ENCODE results near the gene ARHGAP26. TPM values are rescaled to one million over a fixed set of nuclear protein-coding genes. Genes with fewer than 3 reads are reported as not detected.
"Not testable (repeated sequence)": the region's sequence is repeated elsewhere in the genome, so short reads cannot be mapped to it uniquely, and the experiment has no call there.

ARHGAP26 gene
- total RNA-seq, 1 donor from 2014 or later: 15.1 TPM

DNA sequence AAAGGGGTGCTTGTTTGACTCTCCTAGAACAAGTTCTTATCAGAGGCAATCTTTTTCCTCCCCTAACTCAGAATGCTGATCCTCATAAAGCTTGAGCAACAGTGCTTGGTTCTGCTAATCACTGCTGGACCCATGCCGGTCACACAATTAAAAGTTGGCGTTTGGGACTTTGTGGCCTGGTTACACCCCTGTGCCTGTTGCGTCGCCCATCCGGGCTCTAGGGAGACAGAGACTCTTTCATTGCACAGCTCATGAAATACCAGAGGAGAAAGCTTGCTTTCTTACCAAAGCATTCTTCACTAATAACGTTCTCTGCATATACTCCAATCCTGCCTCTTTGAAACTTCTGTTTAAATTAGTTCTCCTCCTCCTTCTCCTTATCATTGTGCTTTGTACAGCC, 332.2 kb downstream of the ARHGAP26 start:
- intact Hi-C loops (cut with micrococcal nuclease): loop anchor here (1.0 to 10.0 kb wide), 5 partner anchors 12 to 502 kb away; no protein-coding TSS in a partner anchor
- H3K36me3 Mint-ChIP-seq (ENCODE audit: low read depth): peaks cover 18% of the 10 kb centered on the region
- H3K9me3 Mint-ChIP-seq: no peaks in the 10 kb centered on the region
- H3K27me3 Mint-ChIP-seq (ENCODE audit: low read depth): no peaks in the 10 kb centered on the region
- H3K4me3 Mint-ChIP-seq (ENCODE audit: low read depth): no peak overlapping the region
- H3K4me1 Mint-ChIP-seq (ENCODE audit: low read depth): peaks cover 54% of the 10 kb centered on the region
- no peak for DNase-seq (ENCODE audit: low spot score)
- H3K27ac Mint-ChIP-seq: peak overlapping the region; percentile 95

- intact Hi-C loops (cut with micrococcal nuclease): loop anchor here (10.0 kb wide), 1 partner anchor 499 kb away; no protein-coding TSS in a partner anchor
- peaks cover 16% of the 10 kb centered on the region for H3K36me3 Mint-ChIP-seq (ENCODE audit: low read depth)
- DNase-seq (ENCODE audit: low spot score): no peak
- H3K27ac Mint-ChIP-seq: no peak overlapping the region
- H3K9me3 Mint-ChIP-seq: no peaks in the 10 kb centered on the region
- peaks cover 53% of the 10 kb centered on the region for H3K4me1 Mint-ChIP-seq (ENCODE audit: low read depth)
- H3K4me3 Mint-ChIP-seq (ENCODE audit: low read depth): no peak overlapping the region
- no peaks in the 10 kb centered on the region for H3K27me3 Mint-ChIP-seq (ENCODE audit: low read depth)
Observed at GRCh38 chr5:143105216-143105905, 335.2 kb downstream of the ARHGAP26 start.

- DNase-seq (ENCODE audit: low spot score): no peak
- H3K4me3 Mint-ChIP-seq (ENCODE audit: low read depth): no peak overlapping the region
- H3K27ac Mint-ChIP-seq: no peak overlapping the region
- no peaks in the 10 kb centered on the region for H3K9me3 Mint-ChIP-seq
- intact Hi-C loops (cut with micrococcal nuclease): loop anchor here (10.0 kb wide), 1 partner anchor 499 kb away; no protein-coding TSS in a partner anchor
- peaks cover 9% of the 10 kb centered on the region for H3K36me3 Mint-ChIP-seq (ENCODE audit: low read depth)
- H3K27me3 Mint-ChIP-seq (ENCODE audit: low read depth): no peaks in the 10 kb centered on the region
- H3K4me1 Mint-ChIP-seq (ENCODE audit: low read depth): peaks cover 46% of the 10 kb centered on the region
Observed at GRCh38 chr5:143106174-143106573, 336.0 kb downstream of the ARHGAP26 start.

DNA sequence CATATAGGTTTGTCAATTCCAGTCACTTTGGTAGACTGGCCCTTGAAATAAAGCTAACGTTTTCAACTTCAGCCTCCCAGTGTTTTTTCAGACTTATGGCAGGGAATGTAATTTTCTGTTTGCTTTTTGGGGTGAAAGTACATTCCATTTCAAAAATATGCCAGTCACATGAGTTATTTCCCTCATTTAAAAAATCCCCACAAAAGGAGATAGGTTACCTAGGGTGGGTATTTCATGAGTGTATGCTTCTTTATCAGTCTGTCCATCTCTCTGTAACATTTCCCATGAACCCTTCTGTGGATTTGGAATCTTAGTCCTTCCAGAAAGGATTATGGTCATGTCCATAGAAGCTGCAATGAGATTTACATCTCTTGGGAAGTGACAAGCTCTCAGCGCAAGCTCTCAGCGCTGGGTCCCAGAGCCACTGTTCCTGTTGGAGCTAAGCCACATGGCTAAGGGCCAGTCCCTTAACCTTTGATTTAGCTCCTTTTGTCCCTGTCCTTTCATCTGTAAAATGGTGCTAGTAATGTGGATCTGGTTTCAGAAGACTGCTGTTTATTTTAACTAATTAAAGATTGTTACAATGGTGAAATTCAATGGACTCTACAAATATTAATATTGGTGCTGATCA, 338.4 kb downstream of the ARHGAP26 start:
- no peaks in the 10 kb centered on the region for H3K9me3 Mint-ChIP-seq
- intact Hi-C loops (cut with micrococcal nuclease): loop anchor here (10.0 kb wide), 1 partner anchor 496 kb away; no protein-coding TSS in a partner anchor
- H3K27me3 Mint-ChIP-seq (ENCODE audit: low read depth): no peaks in the 10 kb centered on the region
- peaks cover 30% of the 10 kb centered on the region for H3K4me1 Mint-ChIP-seq (ENCODE audit: low read depth)
- peaks cover 3% of the 10 kb centered on the region for H3K36me3 Mint-ChIP-seq (ENCODE audit: low read depth)
- no peak overlapping the region for H3K4me3 Mint-ChIP-seq (ENCODE audit: low read depth)
- H3K27ac Mint-ChIP-seq: no peak overlapping the region
- no peak for DNase-seq (ENCODE audit: low spot score)

DNA sequence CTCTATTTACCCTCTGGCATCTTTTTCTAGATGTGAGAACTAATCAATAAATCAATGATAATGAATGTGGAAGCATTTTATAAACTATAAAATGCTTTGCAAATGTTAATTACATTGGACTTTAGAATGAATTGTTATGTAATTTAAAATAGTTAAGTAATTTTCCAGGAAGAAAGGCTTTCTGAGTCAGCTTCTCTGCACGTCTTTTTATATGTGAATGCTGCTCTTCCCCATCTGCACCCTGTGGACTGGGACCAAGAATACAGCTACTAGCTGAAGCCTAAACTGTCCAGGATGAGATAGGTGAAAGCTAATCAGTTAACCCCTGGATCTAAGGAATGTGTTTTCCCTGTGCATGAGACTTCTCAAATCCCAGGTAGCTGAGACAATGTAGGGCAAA, 340.4 kb downstream of the ARHGAP26 start:
- H3K27ac Mint-ChIP-seq: no peak overlapping the region
- intact Hi-C loops (cut with micrococcal nuclease): no loop called here
- no peak for DNase-seq (ENCODE audit: low spot score)
- peaks cover 3% of the 10 kb centered on the region for H3K36me3 Mint-ChIP-seq (ENCODE audit: low read depth)
- H3K9me3 Mint-ChIP-seq: no peaks in the 10 kb centered on the region
- H3K4me1 Mint-ChIP-seq (ENCODE audit: low read depth): peaks cover 45% of the 10 kb centered on the region
- no peaks in the 10 kb centered on the region for H3K27me3 Mint-ChIP-seq (ENCODE audit: low read depth)
- no peak overlapping the region for H3K4me3 Mint-ChIP-seq (ENCODE audit: low read depth)

GRCh38 chr5:143111799-143112198, 341.6 kb downstream of the ARHGAP26 start:
- Mint-ChIP-seq H3K9me3 (no peaks in the 10 kb centered on the region), H3K4me1 (ENCODE audit: low read depth) (peaks cover 38% of the 10 kb centered on the region), H3K27me3 (ENCODE audit: low read depth) (no peaks in the 10 kb centered on the region), H3K27ac (no peak overlapping the region), H3K36me3 (ENCODE audit: low read depth) (peaks cover 3% of the 10 kb centered on the region), H3K4me3 (ENCODE audit: low read depth) (no peak overlapping the region)
- intact Hi-C loops (cut with micrococcal nuclease): no loop called here
- no peak for DNase-seq (ENCODE audit: low spot score)

- H3K4me1 Mint-ChIP-seq (ENCODE audit: low read depth): peaks cover 37% of the 10 kb centered on the region
- no peaks in the 10 kb centered on the region for H3K9me3 Mint-ChIP-seq
- H3K27me3 Mint-ChIP-seq (ENCODE audit: low read depth): no peaks in the 10 kb centered on the region
- H3K4me3 Mint-ChIP-seq (ENCODE audit: low read depth): no peak overlapping the region
- peaks cover 3% of the 10 kb centered on the region for H3K36me3 Mint-ChIP-seq (ENCODE audit: low read depth)
- no peak for DNase-seq (ENCODE audit: low spot score)
- intact Hi-C loops (cut with micrococcal nuclease): no loop called here
- H3K27ac Mint-ChIP-seq: peak overlapping the region; percentile 78
Observed at GRCh38 chr5:143113461-143113860, 343.3 kb downstream of the ARHGAP26 start.

DNA sequence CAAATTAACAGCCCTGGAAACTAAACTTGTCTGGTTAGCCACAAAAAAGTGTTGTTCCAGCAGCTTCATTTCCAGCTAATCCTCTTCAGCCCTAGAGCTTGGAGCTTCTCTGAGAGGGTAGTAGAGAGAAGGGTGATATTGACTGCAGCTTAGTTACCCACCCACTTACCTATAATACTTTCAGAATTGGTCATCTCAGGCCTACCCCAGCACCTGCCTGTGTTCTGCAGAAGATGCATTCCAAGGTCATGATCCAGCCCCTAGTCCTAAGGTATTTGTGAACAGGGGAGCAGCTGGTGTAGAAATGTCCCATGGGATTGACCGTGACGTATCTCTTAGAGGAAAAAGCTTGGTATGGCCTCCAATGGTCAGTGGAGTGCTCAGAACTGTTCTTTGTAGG, 344.3 kb downstream of the ARHGAP26 start:
- peak overlapping the region; percentile 14 for H3K27ac Mint-ChIP-seq
- peaks cover 44% of the 10 kb centered on the region for H3K4me1 Mint-ChIP-seq (ENCODE audit: low read depth)
- intact Hi-C loops (cut with micrococcal nuclease): loop anchor here (1.0 kb wide), 1 partner anchor 12 kb away; no protein-coding TSS in a partner anchor
- no peak overlapping the region for H3K4me3 Mint-ChIP-seq (ENCODE audit: low read depth)
- H3K36me3 Mint-ChIP-seq (ENCODE audit: low read depth): peaks cover 3% of the 10 kb centered on the region
- no peaks in the 10 kb centered on the region for H3K27me3 Mint-ChIP-seq (ENCODE audit: low read depth)
- DNase-seq (ENCODE audit: low spot score): no peak
- no peaks in the 10 kb centered on the region for H3K9me3 Mint-ChIP-seq

GRCh38 chr5:143115381-143115780, 345.2 kb downstream of the ARHGAP26 start:
- H3K4me3 Mint-ChIP-seq (ENCODE audit: low read depth): no peak overlapping the region
- no peaks in the 10 kb centered on the region for H3K27me3 Mint-ChIP-seq (ENCODE audit: low read depth)
- H3K36me3 Mint-ChIP-seq (ENCODE audit: low read depth): peaks cover 3% of the 10 kb centered on the region
- H3K27ac Mint-ChIP-seq: no peak overlapping the region
- intact Hi-C loops (cut with micrococcal nuclease): no loop called here
- H3K4me1 Mint-ChIP-seq (ENCODE audit: low read depth): peaks cover 44% of the 10 kb centered on the region
- H3K9me3 Mint-ChIP-seq: no peaks in the 10 kb centered on the region
- no peak for DNase-seq (ENCODE audit: low spot score)

DNA sequence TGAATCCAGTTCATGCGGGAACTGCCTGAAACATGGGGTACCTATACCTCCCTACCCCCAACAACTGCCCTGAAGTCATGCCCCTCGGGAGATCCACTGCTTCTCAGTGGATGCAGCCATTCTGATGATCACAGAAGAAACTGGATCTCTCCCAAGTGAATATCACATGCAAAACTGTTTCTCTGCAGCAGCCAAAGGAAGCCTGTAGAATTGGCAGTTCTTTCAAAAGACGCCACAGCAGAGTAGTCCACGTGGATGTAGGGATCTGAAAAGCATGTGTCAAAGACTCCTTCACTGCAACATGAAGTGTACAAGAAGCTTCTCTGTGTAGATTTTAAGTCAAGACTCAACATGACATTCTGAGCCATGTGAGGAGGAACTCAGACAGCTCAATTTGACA, 346.6 kb downstream of the ARHGAP26 start:
- H3K4me1 Mint-ChIP-seq (ENCODE audit: low read depth): peaks cover 53% of the 10 kb centered on the region
- H3K9me3 Mint-ChIP-seq: no peaks in the 10 kb centered on the region
- DNase-seq (ENCODE audit: low spot score): no peak
- no peaks in the 10 kb centered on the region for H3K27me3 Mint-ChIP-seq (ENCODE audit: low read depth)
- peaks cover 17% of the 10 kb centered on the region for H3K36me3 Mint-ChIP-seq (ENCODE audit: low read depth)
- intact Hi-C loops (cut with micrococcal nuclease): no loop called here
- no peak overlapping the region for H3K4me3 Mint-ChIP-seq (ENCODE audit: low read depth)
- H3K27ac Mint-ChIP-seq: no peak overlapping the region

DNA sequence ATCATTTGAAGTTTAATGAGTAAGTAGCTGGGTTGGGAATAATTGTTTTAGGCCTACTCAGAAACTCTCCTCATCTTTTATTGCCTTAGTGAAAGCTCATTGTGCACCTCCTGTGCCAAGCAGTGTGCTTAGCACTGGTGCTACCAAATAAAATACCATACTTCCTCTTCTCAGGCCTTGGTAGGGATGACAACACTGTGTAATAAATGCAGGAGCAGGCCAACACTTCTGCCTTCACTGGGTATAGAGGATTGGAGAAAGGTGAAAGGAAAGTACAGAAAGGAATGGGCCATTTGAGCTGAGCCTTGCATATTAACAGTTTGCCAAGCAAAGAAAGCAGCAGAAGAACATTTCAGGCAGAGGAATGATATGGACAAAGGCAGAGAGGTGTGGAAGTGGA, 347.6 kb downstream of the ARHGAP26 start:
- DNase-seq (ENCODE audit: low spot score): no peak
- Mint-ChIP-seq H3K4me1 (ENCODE audit: low read depth) (peaks cover 63% of the 10 kb centered on the region), H3K27ac (peak overlapping the region; percentile 19), H3K9me3 (no peaks in the 10 kb centered on the region), H3K27me3 (ENCODE audit: low read depth) (no peaks in the 10 kb centered on the region), H3K36me3 (ENCODE audit: low read depth) (peaks cover 21% of the 10 kb centered on the region), H3K4me3 (ENCODE audit: low read depth) (no peak overlapping the region)
- intact Hi-C loops (cut with micrococcal nuclease): no loop called here

- Mint-ChIP-seq H3K27me3 (ENCODE audit: low read depth) (no peaks in the 10 kb centered on the region), H3K27ac (peak overlapping the region; percentile 19), H3K4me1 (ENCODE audit: low read depth) (peaks cover 65% of the 10 kb centered on the region), H3K4me3 (ENCODE audit: low read depth) (no peak overlapping the region), H3K9me3 (no peaks in the 10 kb centered on the region), H3K36me3 (ENCODE audit: low read depth) (peaks cover 25% of the 10 kb centered on the region)
- DNase-seq (ENCODE audit: low spot score): no peak
- intact Hi-C loops (cut with micrococcal nuclease): no loop called here
Observed at GRCh38 chr5:143118222-143118621, 348.0 kb downstream of the ARHGAP26 start.

DNA sequence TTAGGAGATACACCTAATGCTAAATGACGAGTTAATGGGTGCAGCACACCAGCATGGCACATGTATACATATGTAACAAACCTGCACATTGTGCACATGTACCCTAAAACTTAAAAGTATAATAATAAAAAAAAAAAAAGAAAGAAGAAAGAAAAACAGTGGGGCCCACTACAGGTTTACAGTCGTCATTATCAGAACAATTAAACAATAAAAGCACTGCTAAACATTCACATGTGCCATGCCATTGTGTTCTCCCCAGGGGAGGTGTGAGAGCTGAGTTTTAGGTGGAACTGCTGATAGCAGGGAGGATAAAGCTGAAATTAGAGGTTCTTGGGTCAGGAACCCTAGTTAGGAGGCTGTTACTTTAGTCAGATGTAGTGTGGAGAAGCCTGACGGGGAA, 348.6 kb downstream of the ARHGAP26 start:
- H3K27me3 Mint-ChIP-seq (ENCODE audit: low read depth); DNase-seq (ENCODE audit: low spot score); intact Hi-C loops (cut with micrococcal nuclease); H3K4me3 Mint-ChIP-seq (ENCODE audit: low read depth); H3K9me3 Mint-ChIP-seq: not testable (repeated sequence)
- Mint-ChIP-seq H3K27ac (peak overlapping the region; percentile 72), H3K36me3 (ENCODE audit: low read depth) (peaks cover 26% of the 10 kb centered on the region), H3K4me1 (ENCODE audit: low read depth) (peaks cover 59% of the 10 kb centered on the region)

Measured in activated T-helper 2 cell treated with anti-CD3 and anti-CD28 coated beads, Interferon-gamma antibody, Interleukin-2, Interleukin-4, amounts not matched to agents 10 μg/mL and 5 μg/mL and 100 μg/mL, durations not matched to agents 14 hours and 24 hours and 36 hours (primary cell).